HG03520 (cell line): ENCODE results near the gene DAGLA.

ENCODE experiments used
- ATAC-seq: cut with Tn5 transposase; IDR thresholded peaks from one replicate; pipeline ENCODE4 v1.9.1; 2021; ENCODE audit warnings: mild to moderate bottlenecking, moderate library complexity; ENCODE audit not compliant: unreplicated experiment

DAGLA gene

GRCh38 chr11:61688365-61689163 is 8.4 kb downstream of the DAGLA start:
- no peak for ATAC-seq

GRCh38 chr11:61689164-61689496 is 8.9 kb downstream of the DAGLA start:
- no peak for ATAC-seq

GRCh38 chr11:61690706-61691379 is 10.7 kb downstream of the DAGLA start:
- ATAC-seq, result no peak

- ATAC-seq, result no peak
These were observed 11.4 kb downstream of the DAGLA start for GRCh38 chr11:61691380-61692156.

- no peak for ATAC-seq
These were observed 13.9 kb downstream of the DAGLA start for GRCh38 chr11:61693922-61694601.

GRCh38 chr11:61694602-61694939 is 14.4 kb downstream of the DAGLA start:
- ATAC-seq, result no peak

- no peak for ATAC-seq
These were observed 14.9 kb downstream of the DAGLA start for GRCh38 chr11:61694946-61695706.

- ATAC-seq, result no peak
These were observed 15.7 kb downstream of the DAGLA start for GRCh38 chr11:61695917-61696316.

GRCh38 chr11:61696602-61697001 is 16.4 kb downstream of the DAGLA start:
- ATAC-seq, result no peak

- ATAC-seq, result no peak
These were observed 16.9 kb downstream of the DAGLA start for GRCh38 chr11:61697078-61697502.

- ATAC-seq, result no peak
These were observed 17.6 kb downstream of the DAGLA start for GRCh38 chr11:61697764-61698163.

GRCh38 chr11:61698173-61698948 is 18.2 kb downstream of the DAGLA start:
- no peak for ATAC-seq

- no peak for ATAC-seq
These were observed 19.6 kb downstream of the DAGLA start for GRCh38 chr11:61699737-61700160.

GRCh38 chr11:61700212-61700611 is 20.0 kb downstream of the DAGLA start:
- no peak for ATAC-seq

GRCh38 chr11:61700720-61701119 is 20.5 kb downstream of the DAGLA start:
- ATAC-seq, result no peak

GRCh38 chr11:61701242-61701886 is 21.2 kb downstream of the DAGLA start:
- ATAC-seq, result no peak

GRCh38 chr11:61702701-61703312 is 22.6 kb downstream of the DAGLA start:
- ATAC-seq, result no peak

GRCh38 chr11:61704838-61705237 is 24.6 kb downstream of the DAGLA start:
- ATAC-seq, result no peak
